CD4-positive, alpha-beta T cell treated with Interleukin-4 for 4 hours (primary cell): ENCODE measurements around the gene PCBP2.
"Not testable (repeated sequence)": the region's sequence is repeated elsewhere in the genome, so short reads cannot be mapped to it uniquely, and the experiment has no call there.

Experiments used
- DNase-seq: peaks from one replicate; pipeline ENCODE4 v3.0.0-alpha.2; 2020

The PCBP2 gene

DNA sequence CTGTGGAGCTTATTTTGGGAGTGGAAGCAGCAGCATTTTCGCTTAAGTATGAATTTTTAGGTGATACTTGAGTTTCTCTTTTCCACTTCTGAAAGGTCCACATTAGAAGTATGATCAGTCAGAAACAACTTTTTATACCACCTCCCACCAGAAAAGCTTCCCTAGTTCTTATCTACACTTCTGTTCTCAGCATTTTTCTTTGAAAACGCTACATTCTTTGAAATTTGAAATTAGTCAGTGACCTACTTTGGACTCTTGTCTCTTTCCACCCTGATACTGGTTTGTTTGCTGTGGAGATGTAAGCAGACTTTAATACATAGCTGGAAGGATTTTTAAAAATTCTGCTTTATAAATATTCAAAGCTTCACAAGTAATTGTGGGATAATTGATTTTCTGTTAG lies 22.2 kb downstream of the PCBP2 start:
- no peak for DNase-seq

DNA sequence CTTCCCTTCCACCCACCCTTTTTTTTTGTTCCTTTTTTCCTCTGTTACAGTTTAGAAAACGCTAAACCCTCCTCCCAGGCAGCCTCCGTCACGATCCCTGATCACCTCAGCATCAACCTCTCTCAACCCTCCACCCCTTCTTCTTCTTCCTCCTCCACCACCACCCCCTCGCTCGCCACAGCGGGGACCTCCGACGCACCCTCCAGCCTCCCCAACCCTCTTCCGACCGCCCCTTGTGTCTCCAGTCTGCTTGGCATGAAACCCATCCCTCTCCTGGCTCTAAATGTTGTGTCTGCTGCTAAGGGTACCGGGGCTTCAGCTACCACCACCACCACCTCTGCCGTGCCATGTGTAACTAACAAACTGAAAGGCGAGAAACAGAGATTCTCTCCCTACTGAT lies 22.9 kb downstream of the PCBP2 start:
- no peak for DNase-seq

DNA sequence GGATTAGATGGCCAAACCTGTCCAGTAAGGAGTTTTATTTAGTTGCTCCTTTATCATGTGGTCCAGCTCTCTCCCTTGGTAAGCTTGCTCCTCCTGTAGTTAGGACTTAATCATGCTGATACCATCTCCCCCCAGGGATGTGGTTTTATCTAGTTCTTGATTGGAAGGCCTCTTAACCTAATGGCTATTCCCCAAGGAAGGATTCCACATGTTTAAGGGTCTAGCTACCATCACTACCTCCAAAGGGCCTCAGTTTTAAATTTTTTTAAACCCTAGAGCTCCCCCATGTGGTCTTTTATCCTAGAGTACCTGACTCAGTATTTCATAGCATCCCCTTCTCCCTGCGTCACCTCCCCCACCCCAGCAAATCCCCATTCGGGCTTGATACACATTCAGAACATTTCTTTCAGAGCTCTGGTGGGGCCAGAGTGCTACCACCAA lies 24.9 kb downstream of the PCBP2 start:
- no peak for DNase-seq

DNA sequence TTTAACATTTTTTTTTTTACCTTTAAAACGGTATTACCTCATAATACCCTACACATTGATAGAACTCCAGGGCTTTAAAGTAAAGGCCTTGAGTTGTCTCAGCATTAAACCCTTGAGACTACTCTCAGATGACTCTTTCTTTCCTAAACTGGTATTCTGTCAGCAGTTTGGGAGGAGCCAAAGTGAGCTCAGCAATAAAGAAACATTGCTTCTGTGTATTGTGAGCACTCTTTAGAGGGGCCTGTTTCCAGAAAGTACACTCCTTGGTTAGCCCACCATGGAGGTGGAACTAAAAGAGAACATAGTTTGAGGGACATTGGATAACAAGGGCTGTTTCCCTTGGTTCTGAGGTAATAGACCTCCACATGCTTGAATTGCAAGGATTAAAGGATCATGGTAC lies 27.0 kb downstream of the PCBP2 start:
- DNase-seq: no peak

DNA sequence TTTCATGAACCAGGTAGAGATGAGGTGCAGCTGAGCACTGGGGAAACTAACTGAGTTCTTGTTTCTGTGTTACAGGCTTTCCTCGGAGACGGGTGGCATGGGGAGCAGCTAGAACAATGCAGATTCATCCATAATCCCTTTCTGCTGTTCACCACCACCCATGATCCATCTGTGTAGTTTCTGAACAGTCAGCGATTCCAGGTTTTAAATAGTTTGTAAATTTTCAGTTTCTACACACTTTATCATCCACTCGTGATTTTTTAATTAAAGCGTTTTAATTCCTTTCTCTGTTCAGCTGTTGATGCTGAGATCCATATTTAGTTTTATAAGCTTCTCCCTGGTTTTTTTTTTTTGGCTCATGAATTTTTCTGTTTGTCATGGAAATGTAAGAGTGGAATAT lies 27.4 kb downstream of the PCBP2 start:
- no peak for DNase-seq

DNA sequence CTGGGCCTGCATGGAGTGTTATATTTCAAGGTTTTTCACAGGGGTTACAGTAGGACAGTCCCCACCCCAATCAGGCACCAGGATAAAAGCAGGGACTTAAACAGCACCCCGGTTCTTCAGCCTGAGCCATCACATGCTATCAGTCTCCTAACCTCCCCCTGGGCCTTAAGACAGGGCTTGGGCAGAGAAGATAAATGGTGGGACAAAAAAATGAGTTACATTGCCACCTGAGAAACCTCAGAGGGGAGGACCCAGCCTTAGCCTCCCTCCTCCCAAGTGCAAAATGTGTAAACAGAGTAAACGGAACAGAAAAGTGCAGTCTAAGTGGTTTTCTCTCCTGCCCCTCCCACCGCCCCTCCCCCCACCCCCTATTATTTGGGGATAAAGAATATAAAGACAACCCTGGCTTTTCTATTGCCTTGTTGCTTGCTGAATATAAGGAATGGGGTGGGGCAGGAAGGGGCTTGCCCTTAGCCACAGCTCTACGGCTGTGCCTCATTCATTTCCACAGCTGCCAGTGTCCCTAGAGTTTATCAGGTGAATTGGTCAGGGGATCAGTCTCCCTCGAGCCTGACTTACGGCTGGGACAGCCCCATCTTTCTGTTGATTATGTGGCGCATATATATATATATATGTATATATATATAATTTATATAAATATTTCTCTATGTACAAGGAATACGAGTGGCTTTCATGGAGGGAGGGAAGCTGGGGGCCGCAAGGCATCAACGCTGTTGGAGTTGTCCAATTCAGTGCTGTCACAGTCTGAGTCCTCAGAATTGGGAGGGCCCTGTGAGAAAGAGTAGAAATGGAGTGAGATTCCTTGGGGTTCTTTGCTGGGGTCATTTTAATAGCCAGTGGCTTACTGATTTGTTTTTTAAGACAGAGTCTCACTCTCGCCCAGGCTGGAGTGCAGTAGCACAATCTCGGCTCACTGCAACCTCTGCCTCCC lies 28.9 kb downstream of the PCBP2 start:
- no peak for DNase-seq

DNA sequence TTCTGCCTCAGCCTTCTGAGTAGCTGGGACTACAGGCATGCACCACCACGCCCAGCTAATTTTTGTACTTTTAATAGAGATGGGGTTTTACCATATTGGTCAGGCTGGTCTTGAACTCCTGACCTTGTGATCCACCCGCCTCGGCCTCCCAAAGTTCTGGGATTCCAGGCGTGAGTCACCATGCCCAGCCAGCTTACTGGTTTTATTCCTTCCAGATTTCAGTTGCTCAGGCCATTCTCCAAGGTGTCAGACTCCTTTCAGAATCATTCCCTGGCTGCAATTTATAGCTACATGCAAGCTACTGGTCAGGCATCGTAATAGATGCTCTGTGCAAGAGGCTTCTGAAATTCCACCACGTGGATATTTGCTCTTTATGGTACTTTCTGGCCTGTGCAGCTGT lies 29.6 kb downstream of the PCBP2 start:
- not testable (repeated sequence) for DNase-seq

DNA sequence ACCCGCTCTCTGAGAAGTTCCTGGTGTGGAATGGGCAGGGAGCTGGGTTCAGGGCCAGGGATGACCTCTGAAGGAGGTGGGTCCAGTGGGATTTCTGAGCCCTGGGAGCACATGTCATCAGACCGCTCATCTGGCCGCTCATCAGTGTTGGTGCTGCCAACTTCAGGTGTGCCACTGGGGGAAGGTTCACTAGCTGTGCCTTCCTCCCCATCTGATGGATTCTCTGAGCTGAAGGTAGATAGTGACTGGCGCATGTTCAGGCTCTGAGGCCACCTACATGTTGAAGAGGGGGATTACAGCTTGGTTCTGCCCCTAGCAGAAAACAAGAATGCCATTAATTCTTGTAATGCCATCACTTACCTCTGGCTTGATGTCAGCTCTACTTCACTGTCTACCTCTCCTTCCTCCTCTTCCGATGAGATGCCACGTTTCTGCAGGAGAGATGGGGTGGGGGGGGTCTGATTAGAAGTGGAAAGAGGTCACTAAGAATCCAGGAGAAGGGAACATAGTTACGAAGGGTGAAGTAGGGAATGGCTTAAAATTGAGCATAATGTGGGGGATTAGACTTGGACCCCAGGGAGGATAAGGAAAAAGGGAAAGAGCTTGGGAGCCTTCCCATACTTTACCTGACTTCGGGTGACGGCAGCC lies 30.2 kb downstream of the PCBP2 start:
- no peak for DNase-seq

DNA sequence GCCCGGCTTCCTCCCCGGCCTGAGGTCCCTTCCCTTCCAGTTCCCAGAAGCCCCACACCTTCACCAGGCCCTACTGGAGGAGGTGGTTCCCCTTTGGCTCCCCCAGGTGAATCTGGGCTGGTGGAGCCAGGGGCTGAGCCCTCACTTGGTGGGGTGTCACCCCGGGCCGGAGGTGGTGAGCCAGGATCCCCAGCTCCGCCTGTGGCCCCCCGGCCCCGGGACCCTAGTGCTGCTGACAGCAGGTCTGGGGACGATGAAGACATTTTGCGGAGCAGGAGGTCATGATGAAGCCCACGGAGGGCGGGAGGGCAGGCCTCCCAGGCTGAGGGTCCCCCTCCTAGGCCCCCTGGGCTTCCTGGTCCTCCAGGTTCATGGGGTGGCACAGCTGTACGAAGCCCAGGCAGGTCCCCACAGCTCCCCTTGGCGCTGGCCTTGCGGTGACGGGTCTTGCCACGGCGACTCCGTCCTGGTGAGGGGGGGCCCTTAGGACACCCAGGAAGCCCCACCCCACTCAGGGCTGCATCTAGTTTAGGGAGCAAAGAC lies 30.8 kb downstream of the PCBP2 start:
- DNase-seq: no peak

DNA sequence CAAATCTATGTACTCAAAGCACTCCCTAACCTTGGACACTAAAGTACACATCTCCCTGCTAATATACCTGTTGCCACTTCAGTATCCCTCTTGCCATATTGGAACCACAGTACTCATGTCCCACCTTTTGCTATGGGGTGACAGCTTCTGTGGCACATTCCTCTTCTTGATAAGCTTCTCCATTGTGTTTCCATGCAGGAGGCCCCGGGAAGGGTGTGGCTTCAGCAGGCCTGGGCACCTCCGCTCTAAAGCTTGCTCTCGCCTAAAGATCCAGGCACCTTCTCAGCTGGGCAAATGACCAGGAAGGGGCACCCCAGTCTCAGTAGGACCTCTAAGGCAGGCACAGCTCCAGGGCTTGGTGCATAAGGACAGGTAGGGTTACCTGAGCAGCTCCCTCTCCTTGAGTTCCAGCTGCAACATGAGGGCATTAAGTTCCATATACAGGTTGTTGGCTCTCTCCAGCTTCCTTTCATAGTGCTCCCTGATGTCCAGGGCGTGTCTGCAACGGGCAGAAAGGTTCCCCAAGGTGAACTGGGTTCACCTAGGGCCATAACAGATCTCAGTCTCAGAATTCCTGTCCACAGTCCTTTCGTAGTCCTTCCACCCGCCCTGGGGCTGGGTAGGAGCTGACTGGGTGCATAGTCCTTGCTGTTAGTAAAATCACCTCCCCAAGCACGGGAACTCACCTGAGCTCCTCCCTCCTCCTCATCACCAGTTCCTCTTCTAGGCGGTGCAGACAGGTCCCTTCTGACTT lies 31.5 kb downstream of the PCBP2 start:
- no peak for DNase-seq

DNA sequence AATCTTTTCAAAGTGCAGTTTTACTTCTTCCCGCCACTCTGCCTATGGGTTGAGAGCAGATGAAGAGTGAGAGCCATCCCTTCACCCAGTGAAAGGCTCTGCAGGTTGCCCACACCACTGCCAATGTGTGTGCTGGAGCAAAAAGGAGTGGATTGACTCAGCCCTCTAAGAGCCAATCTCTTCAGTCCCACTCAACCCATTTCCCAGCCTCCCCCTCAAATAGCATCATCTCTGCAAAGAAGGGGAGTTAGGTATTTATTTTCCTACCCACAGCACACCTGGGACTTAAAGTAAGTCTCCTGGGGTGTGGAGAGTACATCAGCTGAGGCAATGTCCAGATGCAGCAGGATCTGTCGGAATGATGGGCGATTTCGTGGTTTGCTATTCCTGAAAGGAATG lies 32.1 kb downstream of the PCBP2 start:
- no peak for DNase-seq

DNA sequence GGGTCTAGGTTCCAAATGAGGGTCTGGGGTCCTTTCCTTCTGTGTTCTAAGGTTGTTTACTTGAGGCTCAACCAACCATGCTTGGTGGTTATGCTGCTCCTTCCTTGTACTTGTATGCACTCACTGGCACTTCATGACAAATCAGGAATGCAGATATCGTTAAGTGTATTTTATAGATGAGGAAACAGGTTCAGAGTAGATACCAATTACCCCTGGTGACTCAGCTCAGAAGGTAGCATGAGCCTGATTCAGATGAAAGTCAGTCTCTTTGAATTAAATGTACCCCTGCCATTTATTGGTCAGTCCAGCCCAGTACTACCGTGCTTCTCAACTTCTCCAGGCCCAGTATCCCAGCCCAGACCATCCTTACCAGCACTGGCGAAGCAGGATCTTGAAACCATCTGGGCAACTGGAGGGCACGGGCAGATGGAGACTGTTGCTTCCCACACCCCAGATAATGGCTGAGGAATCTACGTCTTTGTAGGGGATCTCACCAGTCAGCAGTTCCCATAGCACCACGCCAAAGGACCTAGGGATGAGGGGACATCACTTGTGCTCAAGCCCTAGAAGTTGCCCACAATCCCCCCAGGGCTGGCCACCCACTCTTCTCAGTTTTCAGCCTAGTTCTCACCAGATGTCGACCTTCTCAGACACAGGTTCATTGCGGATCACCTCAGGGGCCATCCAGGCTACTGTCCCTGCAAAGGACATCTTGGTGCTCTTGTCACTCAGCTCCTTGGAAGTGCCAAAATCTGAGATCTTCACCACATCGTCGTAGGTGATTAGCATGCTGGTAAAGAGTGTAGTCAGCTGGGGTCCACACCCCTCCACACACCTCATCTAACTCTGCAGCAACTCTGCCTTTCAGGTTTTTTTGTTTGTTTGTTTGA lies 33.0 kb downstream of the PCBP2 start:
- DNase-seq: no peak

DNA sequence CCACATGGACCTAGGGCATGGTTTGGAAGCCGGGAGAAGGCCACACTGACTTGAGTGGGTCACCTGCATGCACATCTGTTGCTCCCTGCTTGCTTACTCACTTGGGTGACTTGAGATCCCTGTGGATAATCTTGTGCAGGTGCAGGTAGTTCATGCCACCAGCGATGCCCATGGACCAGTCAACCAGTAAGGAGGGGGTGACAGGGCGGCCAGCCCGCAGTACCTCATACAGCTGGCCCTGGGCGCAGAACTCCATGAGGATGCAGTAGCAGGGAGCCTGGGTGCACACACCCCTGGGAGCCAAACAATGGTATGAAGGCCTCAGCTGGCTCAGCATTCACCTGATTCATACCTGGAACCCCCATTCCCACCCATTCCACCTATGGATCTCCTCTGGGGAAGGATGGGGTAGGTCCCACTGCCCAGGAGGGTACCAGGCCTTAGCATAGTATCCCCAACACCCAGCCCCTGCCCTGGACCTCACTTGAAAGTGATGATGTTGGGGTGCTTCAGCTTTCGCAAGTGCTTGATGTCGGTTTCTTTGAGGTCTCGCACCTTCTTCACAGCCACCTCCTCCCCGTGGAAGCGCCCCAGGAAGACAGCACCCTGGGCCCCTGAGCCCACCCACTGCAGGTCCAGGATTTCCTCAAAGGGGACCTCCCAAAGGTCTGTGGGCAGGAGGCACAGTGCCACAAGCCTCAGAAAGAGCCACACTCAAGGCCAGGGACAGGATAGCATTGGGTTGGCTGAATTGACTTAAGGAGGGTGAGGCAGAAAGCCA lies 34.2 kb downstream of the PCBP2 start:
- DNase-seq: no peak

DNA sequence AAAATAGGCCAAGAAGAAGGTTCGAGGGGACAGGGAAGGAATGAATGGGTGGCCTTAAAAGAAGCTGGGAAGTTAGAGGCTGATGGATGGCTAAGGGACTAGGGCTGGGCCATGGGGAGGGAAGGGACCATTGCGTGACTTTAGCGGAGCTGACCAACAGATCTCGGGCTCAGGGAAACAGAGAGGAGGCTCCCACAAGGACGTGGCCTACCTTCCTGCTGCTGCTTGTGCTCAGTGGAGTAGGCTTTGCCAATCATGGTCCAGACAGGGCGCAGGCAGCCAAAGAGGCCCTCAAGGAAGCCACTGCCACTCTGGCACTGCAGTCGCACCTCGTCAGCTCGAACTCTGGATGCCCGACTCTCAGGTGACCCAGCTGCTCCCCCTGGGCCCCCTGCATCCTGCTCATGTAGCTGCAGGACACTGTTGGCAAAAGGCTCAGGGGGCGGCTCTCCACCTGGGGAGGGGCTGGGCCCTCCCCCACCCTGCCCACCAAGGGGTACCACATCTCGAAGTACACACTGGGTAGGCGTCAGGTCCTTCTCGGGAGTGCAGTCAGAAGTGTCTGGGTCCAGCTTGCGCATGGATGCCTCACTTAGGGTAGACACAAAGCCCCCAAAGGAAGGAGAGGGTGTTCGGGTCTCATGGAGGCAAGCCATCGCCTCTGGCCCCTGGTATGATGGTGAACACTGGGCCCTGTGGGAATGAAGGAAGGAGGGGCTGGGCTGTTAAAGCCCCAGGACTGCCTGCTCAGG lies 35.0 kb downstream of the PCBP2 start:
- DNase-seq: no peak

DNA sequence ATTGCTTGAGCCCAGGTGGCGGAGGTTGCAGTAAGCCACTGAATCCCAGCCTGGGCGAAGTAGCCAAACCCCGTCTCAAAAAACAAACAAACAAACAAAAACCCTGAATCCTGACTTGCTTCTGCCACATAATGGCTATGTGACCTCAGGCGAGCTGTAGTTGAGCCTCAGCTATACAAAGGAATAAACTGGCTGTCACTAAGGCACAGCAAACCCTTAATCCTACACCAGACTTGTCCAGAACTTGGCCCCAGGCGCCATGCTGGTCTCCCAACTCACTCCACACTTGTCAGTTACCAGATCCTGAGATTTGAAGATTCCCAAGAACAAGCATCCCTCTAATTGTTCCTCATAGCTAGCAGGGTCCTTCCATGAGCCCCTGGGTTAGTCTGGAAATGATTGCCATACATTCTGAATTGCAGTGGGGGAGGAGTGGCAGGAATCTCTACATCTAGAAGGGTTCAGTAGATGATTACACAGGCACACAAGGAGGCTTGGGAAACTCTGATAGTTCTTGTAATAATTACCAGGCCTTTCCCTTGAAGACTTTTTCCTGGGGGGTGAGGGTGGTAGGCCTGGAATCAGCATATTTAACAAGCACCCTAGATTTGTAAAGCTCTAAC lies 37.5 kb downstream of the PCBP2 start:
- DNase-seq: no peak

DNA sequence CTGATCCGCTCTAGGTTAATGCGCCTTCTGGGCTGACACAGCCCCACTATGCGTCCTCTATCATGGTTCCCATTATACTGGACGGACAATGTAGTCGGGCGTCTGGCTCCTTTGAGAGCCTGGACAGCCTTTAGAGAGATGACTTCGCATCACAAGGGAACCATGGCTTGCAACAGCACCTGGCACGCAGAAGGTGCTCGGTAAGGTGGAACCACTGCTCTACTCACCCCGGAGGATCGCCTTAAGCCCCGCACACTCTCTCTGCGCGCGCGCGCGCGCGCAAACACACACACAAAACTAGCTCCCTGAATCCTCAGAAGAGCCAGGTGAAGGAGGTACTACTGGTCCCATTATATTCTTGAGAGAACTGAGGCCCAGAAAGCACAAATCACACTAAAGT lies 40.3 kb downstream of the PCBP2 start:
- DNase-seq: no peak

DNA sequence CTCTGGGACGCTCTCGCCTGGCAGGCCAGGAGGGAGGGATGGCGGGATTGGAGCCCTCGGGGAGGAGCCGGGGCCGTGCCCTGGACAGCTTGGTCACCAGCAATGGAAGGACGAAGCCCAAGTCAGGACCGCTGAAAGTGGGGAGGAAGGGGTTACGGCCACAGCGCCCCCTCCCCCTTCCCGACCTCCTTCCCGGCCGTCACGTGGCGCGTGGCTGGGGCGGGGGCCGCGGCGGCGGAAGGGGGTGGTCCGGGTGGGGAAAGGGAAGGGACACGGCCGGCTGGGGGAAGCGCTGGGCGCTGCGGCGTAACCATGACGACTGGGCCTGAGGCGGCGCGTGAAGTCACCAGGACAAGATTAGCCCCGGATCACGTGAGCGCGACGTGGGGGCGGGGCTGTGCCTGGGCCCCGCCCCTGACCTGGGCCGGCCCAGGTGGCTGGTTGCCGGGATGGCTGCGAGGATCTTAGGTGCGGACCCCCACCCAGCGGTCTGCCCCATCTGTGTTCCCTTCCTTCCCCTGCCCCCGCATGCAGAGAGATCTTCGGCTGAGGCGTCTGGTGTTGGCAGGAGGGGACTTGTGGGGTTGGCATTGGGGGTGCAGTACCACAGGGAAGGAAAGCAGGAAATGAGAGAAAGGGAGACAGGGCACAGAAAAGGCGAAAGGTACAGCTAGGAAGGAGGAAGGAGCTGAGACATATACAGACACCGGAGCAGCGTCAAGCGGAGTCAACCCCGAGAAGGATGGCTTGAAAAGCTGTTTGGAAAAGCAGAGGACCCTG lies 41.1 kb downstream of the PCBP2 start:
- DNase-seq: peak; percentile 83

DNA sequence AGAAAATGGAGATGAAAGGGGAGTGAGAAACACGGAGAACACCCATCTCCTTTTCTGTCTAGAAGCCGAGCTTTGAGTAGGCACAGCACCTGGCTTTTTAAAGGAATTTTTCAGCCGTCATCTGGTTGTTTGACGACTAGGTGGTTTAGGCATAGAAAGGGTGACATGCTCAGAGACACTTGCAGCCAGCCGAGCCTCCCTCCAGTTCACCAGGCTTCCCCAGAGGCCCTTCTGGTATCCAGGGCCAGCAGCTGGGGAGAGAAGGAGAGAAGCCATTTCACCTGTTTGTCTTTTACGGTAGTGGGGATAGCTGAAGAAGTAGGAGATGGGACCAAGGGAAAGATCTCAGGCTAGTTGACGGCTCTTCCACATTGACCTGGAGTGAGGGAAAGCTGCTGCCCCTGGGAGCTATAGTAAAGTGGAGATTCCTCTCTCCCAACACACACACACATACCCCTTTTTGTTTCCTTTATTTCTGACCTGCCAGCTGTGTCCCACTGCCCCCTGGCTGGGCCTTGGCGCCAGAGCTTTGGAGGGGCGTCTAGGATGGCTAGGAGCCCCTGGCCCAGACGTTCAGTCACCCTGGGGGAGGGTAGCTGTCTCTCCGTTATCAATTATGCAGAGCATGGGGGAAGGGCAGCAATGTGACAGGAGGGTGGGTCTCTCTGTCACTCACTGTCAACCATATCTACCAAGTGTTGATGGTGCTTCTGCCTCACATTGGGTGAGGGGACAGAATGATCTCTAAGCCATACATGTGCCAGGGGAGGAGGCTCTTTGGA lies 41.9 kb downstream of the PCBP2 start:
- no peak for DNase-seq
